Gastroesophageal sphincter (tissue), 4 donors: Measurements from ENCODE around the gene HLA-E. TPM values are rescaled to one million over a fixed set of nuclear protein-coding genes. Genes with fewer than 3 reads are reported as not detected.

ENCODE experiments used
- ATAC-seq: fragments of 150-250 bp; one replicate; pipeline ENCODE4 v1.9.1; 2016; ENCODE audit warnings: mild to moderate bottlenecking, moderate library complexity
- H3K27ac ChIP-seq, 4 donors: fragments of 200-600 bp; sonication (generic) in 3 of 4; 1 replicate in 3 of 4; 2 replicates in 1 of 4; pipeline ENCODE4 v1.5.1; 2016 to 2019
- H3K27me3 ChIP-seq: fragments of 200-600 bp; sonication (generic); one replicate; pipeline ENCODE4 v1.5.1; 2019
- H3K36me3 ChIP-seq, 2 donors: fragments of 200-600 bp; sonication (generic); one replicate each; pipeline ENCODE4 v1.5.1; 2019; ENCODE audit warnings: control low read depth in 1 of 2
- H3K4me1 ChIP-seq, 3 donors: fragments of 200-600 bp; sonication (generic); 1 replicate in 2 of 3; 2 replicates in 1 of 3; pipeline ENCODE4 v1.5.1; 2016 to 2019; ENCODE audit warnings: control low read depth in 2 of 3
- H3K4me3 ChIP-seq, 2 donors: fragments of 200-600 bp; sonication (generic); one replicate each; pipeline ENCODE4 v1.5.1; 2019; ENCODE audit warnings: mild to moderate bottlenecking in 1 of 2, moderate library complexity in 1 of 2
- H3K9me3 ChIP-seq, 3 donors: fragments of 200-600 bp; sonication (generic); one replicate each; pipeline ENCODE4 v1.5.1; 2017 to 2019; ENCODE audit warnings: control low read depth in 2 of 3
- CTCF ChIP-seq, 4 experiments: fragments of 200-600 bp in 2 of 4; fragments of 450-650 bp in 2 of 4; sonication (generic) in 1 of 4; IDR thresholded peaks; one replicate each; pipeline ENCODE4 v1.5.1; 2017 to 2019; ENCODE audit warnings: antibody characterized with exemption in 4 of 4, mild to moderate bottlenecking in 2 of 4, moderate library complexity in 2 of 4
- EP300 ChIP-seq: sonication (generic); formaldehyde crosslinking; IDR thresholded peaks from one replicate; pipeline ENCODE4 v1.6.1; 2017; ENCODE audit warnings: antibody characterized with exemption, mild to moderate bottlenecking
- POLR2A ChIP-seq, 2 donors: fragments of 450-650 bp; IDR thresholded peaks; one replicate each; pipeline ENCODE4 v1.6.1; 2017; ENCODE audit warnings: antibody characterized with exemption in 2 of 2, mild to moderate bottlenecking in 2 of 2, moderate library complexity in 1 of 2
- POLR2AphosphoS5 ChIP-seq: sonication (generic); formaldehyde crosslinking; IDR thresholded peaks from one replicate; pipeline ENCODE4 v1.6.1; 2017; ENCODE audit warnings: antibody characterized with exemption
- WGBS, 2 donors: methylation state at CpG; one replicate each; pipeline ENCODE4 v1.1.5; 2018; ENCODE audit warnings: low coverage in 1 of 2; 5-methylcytosine and 5-hydroxymethylcytosine counted together
- total RNA-seq, 4 donors: library from RNA; depleted of rRNA; stranded (reverse); fragments of >200 nt; gene quantifications; one replicate each; pipeline ENCODE4 v1.1.0, GENCODE V29; 2016

Gene HLA-E
- total RNA-seq, 4 donors from 2014 or later: 259 to 607 (median 482) TPM

GRCh38 chr6:30500421-30501355 lies 11.4 kb downstream of the HLA-E start:
- Histone ChIP-seq H3K4me1 (no peaks in the 10 kb centered on the region), H3K4me3 (no peak overlapping the region), H3K36me3 (no peaks in the 10 kb centered on the region), H3K27ac (peak overlapping the region in 3 of 4 donors; percentile 22 to 66 (median 63)), H3K9me3 (no peaks in the 10 kb centered on the region), H3K27me3 (peaks cover 27% of the 10 kb centered on the region)
- ATAC-seq: peak; percentile 53
- TF ChIP-seq CTCF (IDR thresholded peaks at IDR 0.05) (no peak), POLR2AphosphoS5 (peak; percentile 11)
- WGBS, 2 donors: 67 to 81% methylated on average over 5 to 9 of the region's 10 CpGs

- Histone ChIP-seq H3K9me3 (no peaks in the 10 kb centered on the region), H3K4me3 (no peak overlapping the region), H3K4me1 (no peaks in the 10 kb centered on the region), H3K27ac (no peak overlapping the region), H3K36me3 (no peaks in the 10 kb centered on the region), H3K27me3 (peaks cover 18% of the 10 kb centered on the region)
- 69 to 89% methylated on average over 2 to 5 of the region's 5 CpGs for WGBS, 2 donors
- TF ChIP-seq CTCF (IDR thresholded peaks at IDR 0.05) (no peak), EP300 (no peak), POLR2AphosphoS5 (no peak), POLR2A (IDR thresholded peaks at IDR 0.05) (no peak)
- ATAC-seq: no peak
Observed at GRCh38 chr6:30507849-30508827, 18.8 kb downstream of the HLA-E start.

- 30 to 48% methylated on average over 4 to 5 of the region's 5 CpGs for WGBS, 2 donors
- Histone ChIP-seq H3K4me3 (no peak overlapping the region), H3K36me3 (no peaks in the 10 kb centered on the region), H3K27ac (peak overlapping the region in 1 of 4 donors; percentile 42), H3K9me3 (no peaks in the 10 kb centered on the region), H3K27me3 (peaks cover 10% of the 10 kb centered on the region), H3K4me1 (no peaks in the 10 kb centered on the region)
- no peak for ATAC-seq
- TF ChIP-seq CTCF (IDR thresholded peaks at IDR 0.05): no peak
- no peak for TF ChIP-seq POLR2A (IDR thresholded peaks at IDR 0.05)
- TF ChIP-seq POLR2AphosphoS5: no peak
- TF ChIP-seq EP300: no peak
Observed at GRCh38 chr6:30508890-30509736, 19.8 kb downstream of the HLA-E start.

GRCh38 chr6:30510419-30511168 lies 21.3 kb downstream of the HLA-E start:
- H3K27me3 ChIP-seq: no peaks in the 10 kb centered on the region
- no peak for TF ChIP-seq POLR2AphosphoS5
- no peak for TF ChIP-seq POLR2A (IDR thresholded peaks at IDR 0.05)
- TF ChIP-seq EP300: no peak
- TF ChIP-seq CTCF (IDR thresholded peaks at IDR 0.05): no peak
- WGBS, 2 donors: 77 to 81% methylated on average over 9 to 10 of the region's 10 CpGs
- H3K9me3 ChIP-seq: no peaks in the 10 kb centered on the region
- ATAC-seq: no peak
- no peak overlapping the region for H3K4me3 ChIP-seq
- no peaks in the 10 kb centered on the region for H3K36me3 ChIP-seq
- no peaks in the 10 kb centered on the region for H3K4me1 ChIP-seq
- H3K27ac ChIP-seq: no peak overlapping the region
